ENCODE results near the gene SEZ6L. TPM values are rescaled to one million over a fixed set of nuclear protein-coding genes. Genes with fewer than 3 reads are reported as not detected.

The SEZ6L gene
- total RNA-seq, 1 experiment from 2014 or later = not detected

DNA sequence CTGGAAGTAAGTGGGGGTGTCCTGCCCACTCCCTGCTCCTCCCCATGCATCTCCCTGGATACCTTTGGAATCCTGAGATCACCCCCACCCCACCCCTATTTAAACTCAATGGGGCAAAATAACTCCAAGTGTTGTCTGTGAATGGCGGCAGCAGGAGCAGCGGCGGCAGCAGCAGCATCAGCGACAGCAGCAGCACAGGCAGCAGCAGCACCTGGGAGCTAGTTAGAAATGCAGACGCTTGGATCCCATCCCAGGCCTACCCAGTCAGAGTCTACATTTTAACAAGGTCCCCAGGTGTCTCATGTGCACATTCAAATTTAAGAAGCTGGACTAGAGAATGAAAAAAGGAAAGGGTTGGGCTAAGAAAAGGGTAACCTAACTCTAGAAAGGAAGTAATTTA lies 82.6 kb downstream of the SEZ6L start (continued):
- TF ChIP-seq SP1 (IDR thresholded peaks at IDR 0.05; ENCODE audit: low read depth) (no peak), CBX3 (IDR thresholded peaks at IDR 0.05; ENCODE audit: low read depth) (no peak), CEBPB (IDR thresholded peaks at IDR 0.05; ENCODE audit: low read depth) (no peak), POLR2AphosphoS5 (IDR thresholded peaks at IDR 0.05; ENCODE audit: low read depth, low read length) (no peak), JUND (IDR thresholded peaks at IDR 0.05) (no peak)
- TF ChIP-seq, protein P1, sequence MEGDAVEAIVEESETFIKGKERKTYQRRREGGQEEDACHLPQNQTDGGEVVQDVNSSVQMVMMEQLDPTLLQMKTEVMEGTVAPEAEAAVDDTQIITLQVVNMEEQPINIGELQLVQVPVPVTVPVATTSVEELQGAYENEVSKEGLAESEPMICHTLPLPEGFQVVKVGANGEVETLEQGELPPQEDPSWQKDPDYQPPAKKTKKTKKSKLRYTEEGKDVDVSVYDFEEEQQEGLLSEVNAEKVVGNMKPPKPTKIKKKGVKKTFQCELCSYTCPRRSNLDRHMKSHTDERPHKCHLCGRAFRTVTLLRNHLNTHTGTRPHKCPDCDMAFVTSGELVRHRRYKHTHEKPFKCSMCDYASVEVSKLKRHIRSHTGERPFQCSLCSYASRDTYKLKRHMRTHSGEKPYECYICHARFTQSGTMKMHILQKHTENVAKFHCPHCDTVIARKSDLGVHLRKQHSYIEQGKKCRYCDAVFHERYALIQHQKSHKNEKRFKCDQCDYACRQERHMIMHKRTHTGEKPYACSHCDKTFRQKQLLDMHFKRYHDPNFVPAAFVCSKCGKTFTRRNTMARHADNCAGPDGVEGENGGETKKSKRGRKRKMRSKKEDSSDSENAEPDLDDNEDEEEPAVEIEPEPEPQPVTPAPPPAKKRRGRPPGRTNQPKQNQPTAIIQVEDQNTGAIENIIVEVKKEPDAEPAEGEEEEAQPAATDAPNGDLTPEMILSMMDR (IDR thresholded peaks at IDR 0.05 in 2 of 3, conservative IDR thresholded peaks at IDR 0.05 in 1 of 3; ENCODE audit: borderline replicate concordance in 1 of 3, insufficient read depth in 1 of 3, low read depth in 2 of 3, low read length in 2 of 3) = no peak
- TF ChIP-seq, protein P2, sequence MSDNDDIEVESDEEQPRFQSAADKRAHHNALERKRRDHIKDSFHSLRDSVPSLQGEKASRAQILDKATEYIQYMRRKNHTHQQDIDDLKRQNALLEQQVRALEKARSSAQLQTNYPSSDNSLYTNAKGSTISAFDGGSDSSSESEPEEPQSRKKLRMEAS (IDR thresholded peaks at IDR 0.05) = no peak

DNA sequence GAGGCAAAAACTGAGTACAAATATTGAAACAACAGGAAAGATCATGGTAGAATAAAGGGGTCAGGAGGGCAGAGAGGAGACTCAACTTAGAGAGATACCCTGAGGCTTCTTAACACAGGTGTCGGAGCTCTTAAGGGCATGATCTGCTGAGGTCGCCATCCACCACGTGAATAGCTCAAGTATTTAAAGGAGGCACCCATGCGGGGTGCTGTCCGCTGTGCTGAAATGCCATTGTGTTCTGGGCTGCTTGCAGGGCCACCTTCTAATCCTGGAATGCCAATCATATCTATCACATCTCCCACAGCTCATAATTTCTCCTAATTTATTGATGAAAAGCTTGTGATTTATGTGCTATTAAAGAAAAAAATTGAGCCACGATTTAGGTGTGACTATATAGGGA lies 90.2 kb downstream of the SEZ6L start:
- Histone ChIP-seq H3K36me3 (ENCODE audit: control insufficient read depth in 1 of 2, insufficient read depth in 2 of 2, low read length in 2 of 2) (no peaks in the 10 kb centered on the region), H3K9me3 (ENCODE audit: control insufficient read depth in 1 of 2, insufficient read depth in 1 of 2, low read depth in 1 of 2, low read length in 2 of 2) (no peaks in the 10 kb centered on the region), H3K4me1 (ENCODE audit: control insufficient read depth in 1 of 2, insufficient read depth in 2 of 2, low read length in 2 of 2) (no peaks in the 10 kb centered on the region), H3K4me3 (replicated peaks in 1 of 2; ENCODE audit: low read depth in 1 of 2, low read length in 2 of 2) (no peak overlapping the region), H3K79me2 (ENCODE audit: insufficient read depth, low read length) (no peaks in the 10 kb centered on the region), H3K27me3 (ENCODE audit: insufficient read depth, low read length) (peaks cover 40% of the 10 kb centered on the region), H3K4me2 (ENCODE audit: low read length) (no peak overlapping the region), H3K9ac (ENCODE audit: low read length) (no peak overlapping the region), H4K20me1 (ENCODE audit: insufficient read depth) (no peaks in the 10 kb centered on the region), H3K9me2 (ENCODE audit: insufficient read depth) (no peaks in the 10 kb centered on the region), H3K27ac (ENCODE audit: low read depth, low read length) (no peak overlapping the region), H2AFZ (ENCODE audit: low read depth, low read length, poor library complexity, severe bottlenecking) (no peak overlapping the region)
- ATAC-seq (no peak), DNase-seq (ENCODE audit: low read depth, low spot score) (peak; percentile 0)
- ChIA-PET CTCF (interaction anchor here (1.2 kb wide), 1 partner anchor 71 kb away, joined by 5 read pairs; no protein-coding TSS in a partner anchor), RAD21 (ENCODE audit: low non-redundant PET in 1 of 2, low total read pairs in 2 of 2, uncharacterized antibody in 2 of 2, unreplicated experiment in 2 of 2) (no interaction called here), POLR2A (no interaction called here)
- no TSS peak for BruUV-seq (replicated peaks)
- intact Hi-C loops (cut with micrococcal nuclease) = no loop called here
- TF ChIP-seq ZFX (IDR thresholded peaks at IDR 0.05) = no peak
- TF ChIP-seq, protein P3, sequence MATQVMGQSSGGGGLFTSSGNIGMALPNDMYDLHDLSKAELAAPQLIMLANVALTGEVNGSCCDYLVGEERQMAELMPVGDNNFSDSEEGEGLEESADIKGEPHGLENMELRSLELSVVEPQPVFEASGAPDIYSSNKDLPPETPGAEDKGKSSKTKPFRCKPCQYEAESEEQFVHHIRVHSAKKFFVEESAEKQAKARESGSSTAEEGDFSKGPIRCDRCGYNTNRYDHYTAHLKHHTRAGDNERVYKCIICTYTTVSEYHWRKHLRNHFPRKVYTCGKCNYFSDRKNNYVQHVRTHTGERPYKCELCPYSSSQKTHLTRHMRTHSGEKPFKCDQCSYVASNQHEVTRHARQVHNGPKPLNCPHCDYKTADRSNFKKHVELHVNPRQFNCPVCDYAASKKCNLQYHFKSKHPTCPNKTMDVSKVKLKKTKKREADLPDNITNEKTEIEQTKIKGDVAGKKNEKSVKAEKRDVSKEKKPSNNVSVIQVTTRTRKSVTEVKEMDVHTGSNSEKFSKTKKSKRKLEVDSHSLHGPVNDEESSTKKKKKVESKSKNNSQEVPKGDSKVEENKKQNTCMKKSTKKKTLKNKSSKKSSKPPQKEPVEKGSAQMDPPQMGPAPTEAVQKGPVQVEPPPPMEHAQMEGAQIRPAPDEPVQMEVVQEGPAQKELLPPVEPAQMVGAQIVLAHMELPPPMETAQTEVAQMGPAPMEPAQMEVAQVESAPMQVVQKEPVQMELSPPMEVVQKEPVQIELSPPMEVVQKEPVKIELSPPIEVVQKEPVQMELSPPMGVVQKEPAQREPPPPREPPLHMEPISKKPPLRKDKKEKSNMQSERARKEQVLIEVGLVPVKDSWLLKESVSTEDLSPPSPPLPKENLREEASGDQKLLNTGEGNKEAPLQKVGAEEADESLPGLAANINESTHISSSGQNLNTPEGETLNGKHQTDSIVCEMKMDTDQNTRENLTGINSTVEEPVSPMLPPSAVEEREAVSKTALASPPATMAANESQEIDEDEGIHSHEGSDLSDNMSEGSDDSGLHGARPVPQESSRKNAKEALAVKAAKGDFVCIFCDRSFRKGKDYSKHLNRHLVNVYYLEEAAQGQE (IDR thresholded peaks at IDR 0.05; ENCODE audit: low read depth) = peak; percentile 78

All from HCT116 (cell line).